K562 treated with DMSO at 1 percent for 48 hours (cell line): ENCODE results near the gene PLEKHG1. TPM values are rescaled to one million over a fixed set of nuclear protein-coding genes. Genes with fewer than 3 reads are reported as not detected.

Experiments used
- total RNA-seq: library from RNA; unstranded; fragments of 300-600 nt; gene quantifications from 2 replicates; pipeline ENCODE4 v1.2.3, GENCODE V29; 2022; ENCODE audit warnings: low replicate concordance; ENCODE audit errors: extremely low read depth

Gene PLEKHG1
- total RNA-seq = not detected in 2 replicates

GRCh38 chr6:150599199-150600009, at the start of gene PLEKHG1:
PLEKHG1 (plus strand) TSS chr6:150599885; CDS start chr6:150733682, 133,797 bp downstream.

Other genes starting within 250 kb of the PLEKHG1 start
- gene IYD, start 230.9 kb upstream of the PLEKHG1 start, total RNA-seq = not detected in 2 replicates